Hematopoietic multipotent progenitor cell treated with erythropoietin and hydrocortisone succinate and interleukin-3 and kit ligand, for 8 days (in vitro differentiated cells): Measurements from ENCODE around the gene NOP56.
"Not testable (repeated sequence)": the region's sequence is repeated elsewhere in the genome, so short reads cannot be mapped to it uniquely, and the experiment has no call there.

Source experiments
- DNase-seq: peaks from one replicate; pipeline ENCODE4 v3.0.0-alpha.2; 2015

NOP56 gene

GRCh38 chr20:2690213-2690612 is 37.8 kb downstream of the NOP56 start:
- DNase-seq = no peak

GRCh38 chr20:2690718-2691117 is 38.3 kb downstream of the NOP56 start:
- no peak for DNase-seq

- DNase-seq = no peak
Measured at GRCh38 chr20:2691127-2691526, 38.7 kb downstream of the NOP56 start.

- no peak for DNase-seq
Measured at GRCh38 chr20:2691663-2692035, 39.2 kb downstream of the NOP56 start.

GRCh38 chr20:2692036-2692885 is 39.8 kb downstream of the NOP56 start, which contains the start of gene EBF4:
TSS of gene EBF4 (plus strand) at chr20:2692780. CDS start at chr20:2693646, 866 bp downstream.
- DNase-seq = no peak

GRCh38 chr20:2692886-2693285 is 40.5 kb downstream of the NOP56 start:
- DNase-seq = no peak

GRCh38 chr20:2693286-2694007 is 41.0 kb downstream of the NOP56 start:
- no peak for DNase-seq

- no peak for DNase-seq
Measured at GRCh38 chr20:2694008-2694471, 41.6 kb downstream of the NOP56 start.

GRCh38 chr20:2694519-2694918 is 42.1 kb downstream of the NOP56 start:
- no peak for DNase-seq

GRCh38 chr20:2695206-2695983 is 43.0 kb downstream of the NOP56 start:
- DNase-seq = no peak

GRCh38 chr20:2695984-2696525 is 43.6 kb downstream of the NOP56 start:
- not testable (repeated sequence) for DNase-seq

GRCh38 chr20:2696646-2697045 is 44.2 kb downstream of the NOP56 start:
- DNase-seq = no peak

- no peak for DNase-seq
Measured at GRCh38 chr20:2697768-2698167, 45.3 kb downstream of the NOP56 start.

- no peak for DNase-seq
Measured at GRCh38 chr20:2698186-2698817, 45.9 kb downstream of the NOP56 start.

GRCh38 chr20:2698912-2699311 is 46.5 kb downstream of the NOP56 start:
- DNase-seq = no peak

GRCh38 chr20:2699775-2700413 is 47.5 kb downstream of the NOP56 start:
- no peak for DNase-seq

- DNase-seq = no peak
Measured at GRCh38 chr20:2700913-2701620, 48.6 kb downstream of the NOP56 start.

- DNase-seq = no peak
Measured at GRCh38 chr20:2701671-2702081, 49.2 kb downstream of the NOP56 start.

GRCh38 chr20:2703716-2704475 is 51.5 kb downstream of the NOP56 start:
- DNase-seq = no peak

GRCh38 chr20:2705931-2706645 is 53.7 kb downstream of the NOP56 start:
- no peak for DNase-seq
